ENCODE measurements around the gene CUL5.
"Not testable (repeated sequence)": the region's sequence is repeated elsewhere in the genome, so short reads cannot be mapped to it uniquely, and the experiment has no call there.

CUL5 gene

GRCh38 chr11:108128772-108129171 lies 120.1 kb downstream of the CUL5 start:
- no peak overlapping the region for H3K4me3 ChIP-seq (ENCODE audit: low read length)
- no peak overlapping the region for H3K9ac ChIP-seq (ENCODE audit: low read length)
- no peak overlapping the region for H3K27ac ChIP-seq (ENCODE audit: low read depth, low read length)
- peaks cover 3% of the 10 kb centered on the region for H3K36me3 ChIP-seq (ENCODE audit: control insufficient read depth, insufficient read depth, low read length)
- H3K27me3 ChIP-seq (ENCODE audit: control insufficient read depth, insufficient read depth, low read length): no peaks in the 10 kb centered on the region
- H3K4me1 ChIP-seq (ENCODE audit: control insufficient read depth, insufficient read depth, low read length): peaks cover 4% of the 10 kb centered on the region

- no peak overlapping the region for H3K4me3 ChIP-seq (ENCODE audit: low read length)
- no peak overlapping the region for H3K27ac ChIP-seq (ENCODE audit: low read depth, low read length)
- H3K9ac ChIP-seq (ENCODE audit: low read length): no peak overlapping the region
- H3K27me3 ChIP-seq (ENCODE audit: control insufficient read depth, insufficient read depth, low read length): no peaks in the 10 kb centered on the region
- H3K4me1 ChIP-seq (ENCODE audit: control insufficient read depth, insufficient read depth, low read length): no peaks in the 10 kb centered on the region
- H3K36me3 ChIP-seq (ENCODE audit: control insufficient read depth, insufficient read depth, low read length): peaks cover 3% of the 10 kb centered on the region
Observed at GRCh38 chr11:108131993-108132392, 123.3 kb downstream of the CUL5 start.

GRCh38 chr11:108132993-108133538 lies 124.4 kb downstream of the CUL5 start:
- not testable (repeated sequence) for H3K27ac ChIP-seq (ENCODE audit: low read depth, low read length); H3K27me3 ChIP-seq (ENCODE audit: control insufficient read depth, insufficient read depth, low read length); H3K4me3 ChIP-seq (ENCODE audit: low read length); H3K36me3 ChIP-seq (ENCODE audit: control insufficient read depth, insufficient read depth, low read length); H3K4me1 ChIP-seq (ENCODE audit: control insufficient read depth, insufficient read depth, low read length); H3K9ac ChIP-seq (ENCODE audit: low read length)

GRCh38 chr11:108135845-108136544 lies 127.3 kb downstream of the CUL5 start:
- Histone ChIP-seq H3K27ac (ENCODE audit: low read depth, low read length) (no peak overlapping the region), H3K9ac (ENCODE audit: low read length) (no peak overlapping the region), H3K36me3 (ENCODE audit: control insufficient read depth, insufficient read depth, low read length) (peaks cover 3% of the 10 kb centered on the region)

GRCh38 chr11:108137212-108137611 lies 128.5 kb downstream of the CUL5 start:
- Histone ChIP-seq H3K36me3 (ENCODE audit: control insufficient read depth, insufficient read depth, low read length) (peaks cover 6% of the 10 kb centered on the region), H3K9ac (ENCODE audit: low read length) (no peak overlapping the region), H3K4me3 (ENCODE audit: low read length) (no peak overlapping the region), H3K27ac (ENCODE audit: low read depth, low read length) (no peak overlapping the region), H3K4me1 (ENCODE audit: control insufficient read depth, insufficient read depth, low read length) (no peaks in the 10 kb centered on the region), H3K27me3 (ENCODE audit: control insufficient read depth, insufficient read depth, low read length) (no peaks in the 10 kb centered on the region)

More at GRCh38 chr11:108135845-108136544, 127.3 kb downstream of the CUL5 start:
- H3K27me3 ChIP-seq (ENCODE audit: control insufficient read depth, insufficient read depth, low read length): no peaks in the 10 kb centered on the region
- no peaks in the 10 kb centered on the region for H3K4me1 ChIP-seq (ENCODE audit: control insufficient read depth, insufficient read depth, low read length)
- H3K4me3 ChIP-seq (ENCODE audit: low read length): no peak overlapping the region

GRCh38 chr11:108142304-108142703 lies 133.6 kb downstream of the CUL5 start:
- H3K27ac ChIP-seq (ENCODE audit: low read depth, low read length): no peak overlapping the region
- H3K27me3 ChIP-seq (ENCODE audit: control insufficient read depth, insufficient read depth, low read length): no peaks in the 10 kb centered on the region
- H3K36me3 ChIP-seq (ENCODE audit: control insufficient read depth, insufficient read depth, low read length): peaks cover 30% of the 10 kb centered on the region
- H3K4me3 ChIP-seq (ENCODE audit: low read length): no peak overlapping the region
- no peak overlapping the region for H3K9ac ChIP-seq (ENCODE audit: low read length)
- no peaks in the 10 kb centered on the region for H3K4me1 ChIP-seq (ENCODE audit: control insufficient read depth, insufficient read depth, low read length)

- Histone ChIP-seq H3K27me3 (ENCODE audit: control insufficient read depth, insufficient read depth, low read length) (no peaks in the 10 kb centered on the region), H3K36me3 (ENCODE audit: control insufficient read depth, insufficient read depth, low read length) (peaks cover 37% of the 10 kb centered on the region), H3K4me1 (ENCODE audit: control insufficient read depth, insufficient read depth, low read length) (no peaks in the 10 kb centered on the region), H3K9ac (ENCODE audit: low read length) (no peak overlapping the region), H3K27ac (ENCODE audit: low read depth, low read length) (no peak overlapping the region), H3K4me3 (ENCODE audit: low read length) (no peak overlapping the region)
Observed at GRCh38 chr11:108144615-108145014, 135.9 kb downstream of the CUL5 start.

- Histone ChIP-seq H3K27me3 (ENCODE audit: control insufficient read depth, insufficient read depth, low read length) (no peaks in the 10 kb centered on the region), H3K27ac (ENCODE audit: low read depth, low read length) (no peak overlapping the region), H3K4me1 (ENCODE audit: control insufficient read depth, insufficient read depth, low read length) (no peaks in the 10 kb centered on the region), H3K9ac (ENCODE audit: low read length) (no peak overlapping the region), H3K4me3 (ENCODE audit: low read length) (no peak overlapping the region), H3K36me3 (ENCODE audit: control insufficient read depth, insufficient read depth, low read length) (peaks cover 37% of the 10 kb centered on the region)
Observed at GRCh38 chr11:108147150-108147549, 138.5 kb downstream of the CUL5 start.

- peaks cover 29% of the 10 kb centered on the region for H3K36me3 ChIP-seq (ENCODE audit: control insufficient read depth, insufficient read depth, low read length)
- no peak overlapping the region for H3K4me3 ChIP-seq (ENCODE audit: low read length)
- H3K27ac ChIP-seq (ENCODE audit: low read depth, low read length): no peak overlapping the region
- H3K27me3 ChIP-seq (ENCODE audit: control insufficient read depth, insufficient read depth, low read length): no peaks in the 10 kb centered on the region
- H3K4me1 ChIP-seq (ENCODE audit: control insufficient read depth, insufficient read depth, low read length): no peaks in the 10 kb centered on the region
- H3K9ac ChIP-seq (ENCODE audit: low read length): no peak overlapping the region
Observed at GRCh38 chr11:108148556-108148955, 139.9 kb downstream of the CUL5 start.

- Histone ChIP-seq H3K4me3 (ENCODE audit: low read length) (no peak overlapping the region), H3K9ac (ENCODE audit: low read length) (no peak overlapping the region), H3K36me3 (ENCODE audit: control insufficient read depth, insufficient read depth, low read length) (peaks cover 14% of the 10 kb centered on the region), H3K4me1 (ENCODE audit: control insufficient read depth, insufficient read depth, low read length) (no peaks in the 10 kb centered on the region), H3K27ac (ENCODE audit: low read depth, low read length) (no peak overlapping the region), H3K27me3 (ENCODE audit: control insufficient read depth, insufficient read depth, low read length) (no peaks in the 10 kb centered on the region)
Observed at GRCh38 chr11:108154591-108154990, 145.9 kb downstream of the CUL5 start.
